GM23338 (cell line): Measurements from ENCODE around the gene DBH. TPM values are rescaled to one million over a fixed set of nuclear protein-coding genes. Genes with fewer than 3 reads are reported as not detected.

ENCODE experiments used
- ATAC-seq: fragments of 200-7000 bp; cut with Tn5 transposase; 3 replicates; pipeline ENCODE4 v1.9.1; 2020
- DNase-seq: peaks from one replicate; pipeline ENCODE4 v3.0.0-alpha.2; 2015; ENCODE audit warnings: low spot score
- H2AFZ ChIP-seq: fragments of 200-600 bp; sonication (generic); 2 replicates; pipeline ENCODE4 v1.8.0; 2016; ENCODE audit warnings: antibody characterized with exemption, mild to moderate bottlenecking, moderate library complexity
- H3F3A ChIP-seq: fragments of 200-600 bp; sonication (generic); replicated peaks from 2 replicates; pipeline ENCODE4 v1.8.0; 2017; ENCODE audit warnings: antibody characterized with exemption, mixed run types, low read depth
- H3K27ac ChIP-seq: fragments of 200-600 bp; sonication (generic); 2 replicates; pipeline ENCODE4 v1.6.1; 2016; ENCODE audit warnings: low read depth
- H3K27me3 ChIP-seq: fragments of 200-600 bp; sonication (generic); 2 replicates; pipeline ENCODE4 v1.8.0; 2016; ENCODE audit warnings: mild to moderate bottlenecking, mixed run types, moderate library complexity; ENCODE audit not compliant: insufficient read depth
- H3K36me3 ChIP-seq: fragments of 200-600 bp; sonication (generic); 2 replicates; pipeline ENCODE4 v1.8.0; 2016; ENCODE audit warnings: mild to moderate bottlenecking; ENCODE audit not compliant: insufficient read depth
- H3K4me1 ChIP-seq: fragments of 200-600 bp; sonication (generic); 2 replicates; pipeline ENCODE4 v1.8.0; 2016; ENCODE audit warnings: mild to moderate bottlenecking, moderate library complexity; ENCODE audit not compliant: insufficient read depth
- H3K4me2 ChIP-seq: fragments of 200-600 bp; sonication (generic); 2 replicates; pipeline ENCODE4 v1.7.1; 2017; ENCODE audit warnings: mixed run types
- H3K4me3 ChIP-seq: fragments of 200-600 bp; sonication (generic); 2 replicates; pipeline ENCODE4 v1.6.1; 2016; ENCODE audit warnings: mixed run types
- H3K79me2 ChIP-seq: fragments of 200-600 bp; sonication (generic); replicated peaks from 2 replicates; pipeline ENCODE4 v1.8.0; 2017; ENCODE audit warnings: mild to moderate bottlenecking; ENCODE audit not compliant: insufficient read depth
- H3K9me2 ChIP-seq: fragments of 200-600 bp; sonication (generic); 2 replicates; pipeline ENCODE4 v1.8.0; 2017; ENCODE audit not compliant: insufficient read depth
- H4K20me1 ChIP-seq: fragments of 200-600 bp; sonication (generic); replicated peaks from 2 replicates; pipeline ENCODE4 v1.8.0; 2017; ENCODE audit warnings: mild to moderate bottlenecking; ENCODE audit not compliant: insufficient read depth
- H3K27ac Mint-ChIP-seq: 2 replicates; pipeline ENCODE4 v1.8.0; 2020; ENCODE audit warnings: inconsistent platforms, mild to moderate bottlenecking, moderate library complexity, mixed read lengths
- H3K27me3 Mint-ChIP-seq: 3 replicates; pipeline ENCODE4 v1.8.0; 2022; ENCODE audit warnings: low read depth, mild to moderate bottlenecking, moderate library complexity, mixed read lengths, inconsistent platforms; ENCODE audit not compliant: insufficient read depth, poor library complexity
- H3K36me3 Mint-ChIP-seq: 3 replicates; pipeline ENCODE4 v1.8.0; 2021; ENCODE audit warnings: low read depth, mild to moderate bottlenecking, inconsistent platforms, moderate library complexity, mixed read lengths
- H3K4me1 Mint-ChIP-seq: 3 replicates; pipeline ENCODE4 v1.8.0; 2020; ENCODE audit warnings: mild to moderate bottlenecking, inconsistent platforms, mixed read lengths
- H3K4me3 Mint-ChIP-seq: 3 replicates; pipeline ENCODE4 v1.8.0; 2021; ENCODE audit warnings: moderate library complexity, mild to moderate bottlenecking, inconsistent platforms, mixed read lengths
- H3K9me3 Mint-ChIP-seq: 3 replicates; pipeline ENCODE4 v1.8.0; 2020; ENCODE audit warnings: moderate library complexity, mild to moderate bottlenecking, inconsistent platforms, mixed read lengths
- JUNB ChIP-seq: IDR thresholded peaks from one replicate; pipeline ENCODE4 v1.6.1; 2016; ENCODE audit warnings: antibody characterized with exemption; ENCODE audit not compliant: unreplicated experiment
- NANOG ChIP-seq: IDR thresholded peaks from 2 replicates; pipeline ENCODE4 v1.6.1; 2016; ENCODE audit warnings: antibody characterized with exemption, borderline replicate concordance
- REST ChIP-seq: IDR thresholded peaks from one replicate; pipeline ENCODE4 v1.6.1; 2018; ENCODE audit warnings: antibody characterized with exemption; ENCODE audit not compliant: unreplicated experiment
- ZNF462 ChIP-seq: fragments of 250-450 bp; sonication (Bioruptor Pico); IDR thresholded peaks from 2 replicates; pipeline ENCODE4 v1.5.0; 2020; ENCODE audit warnings: mild to moderate bottlenecking, moderate library complexity
- polyA plus RNA-seq: library from polyadenylated mRNA; unstranded; fragments of >200 nt; fragmentation: Nextera tagmentation; extraction: Ambion mirVana; gene quantifications from 2 replicates; pipeline ENCODE4 v1.2.1, GENCODE V29; 2016
- total RNA-seq: library from RNA; depleted of rRNA; stranded (reverse); fragments of >200 nt; shearing (Covaris generic); gene quantifications from 2 replicates; pipeline ENCODE4 v1.2.3, GENCODE V29; 2014

DBH gene
- total and polyA plus RNA-seq, 2 experiments from 2014 or later: 0.08 to 0.24 TPM

- Histone ChIP-seq H3K4me2 (no peak overlapping the region), H3K27ac (no peak overlapping the region), H3K79me2 (no peaks in the 10 kb centered on the region), H3K4me1 (no peaks in the 10 kb centered on the region), H3K36me3 (no peaks in the 10 kb centered on the region), H3K27me3 (no peaks in the 10 kb centered on the region), H3K9me2 (no peaks in the 10 kb centered on the region), H3F3A (no peaks in the 10 kb centered on the region), H2AFZ (no peak overlapping the region), H3K4me3 (no peak overlapping the region), H4K20me1 (no peaks in the 10 kb centered on the region)
- TF ChIP-seq ZNF462: no peak
- no peak for TF ChIP-seq JUNB
- no peak for TF ChIP-seq NANOG
- no peak for TF ChIP-seq REST
- ATAC-seq (no peak), DNase-seq (no peak)
- Mint-ChIP-seq H3K4me3 (no peak overlapping the region), H3K9me3 (no peaks in the 10 kb centered on the region; the same call in 2 of the 3 replicates), H3K36me3 (no peaks in the 10 kb centered on the region; the same call in 2 of the 3 replicates), H3K27ac (no peak overlapping the region), H3K27me3 (peaks cover 5% of the 10 kb centered on the region), H3K4me1 (peaks cover 13% of the 10 kb centered on the region)
Measured at GRCh38 chr9:133696071-133696472, 59.9 kb downstream of the DBH start.
